Measurements from ENCODE around the gene RYR1.

RYR1 gene

GRCh38 chr19:38537071-38537936 lies 103.8 kb downstream of the RYR1 start (continued):
- TF ChIP-seq MEIS1 (CRISPR knock-in tag; IDR thresholded peaks at IDR 0.05; ENCODE audit: borderline replicate concordance) (no peak), SP2 (tag by site-specific recombination; IDR thresholded peaks at IDR 0.05) (peak; percentile 39), BCL11A (tag by site-specific recombination; IDR thresholded peaks at IDR 0.05; ENCODE audit: low read depth) (no peak)

- Histone ChIP-seq H3K4me3 (ENCODE audit: low read depth, low read length) (no peak overlapping the region), H3K9me3 (ENCODE audit: control insufficient read depth, insufficient read depth, low read depth, low read length) (no peaks in the 10 kb centered on the region), H3K4me1 (ENCODE audit: control insufficient read depth, insufficient read depth, low read length) (0 out of 2 replicates have a peak, but pooled peaks cover 5% of the 10 kb centered on the region), H3K27ac (ENCODE audit: extremely low read depth, low read depth, low read length) (no peak overlapping the region), H3K36me3 (ENCODE audit: control insufficient read depth in 2 of 2, insufficient read depth in 1 of 2, low read length in 2 of 2) (no peaks in the 10 kb centered on the region)
- ChIA-PET POLR2A (no interaction called here), CTCF (interaction anchor here (1.3 to 10.0 kb wide), 2 partner anchors 24 to 99 kb away, joined by 4 to 40 read pairs; no protein-coding TSS in a partner anchor)
- 0 out of 2 replicates have a peak, but pooled peaks have one; percentile 20 for TF ChIP-seq ZNF658 (tag by site-specific recombination; IDR thresholded peaks at IDR 0.05)
- TF ChIP-seq ZNF10 (tag by site-specific recombination; IDR thresholded peaks at IDR 0.05): no peak
Measured at GRCh38 chr19:38538386-38538785, 104.9 kb downstream of the RYR1 start.

GRCh38 chr19:38538793-38539528 lies 105.5 kb downstream of the RYR1 start:
- Histone ChIP-seq H3K9me3 (ENCODE audit: control insufficient read depth, insufficient read depth, low read depth, low read length) (no peaks in the 10 kb centered on the region), H3K36me3 (ENCODE audit: control insufficient read depth in 2 of 2, insufficient read depth in 1 of 2, low read length in 2 of 2) (no peaks in the 10 kb centered on the region), H3K4me3 (ENCODE audit: low read depth, low read length) (no peak overlapping the region), H3K4me1 (ENCODE audit: control insufficient read depth, insufficient read depth, low read length) (0 out of 2 replicates have a peak, but pooled peaks cover 5% of the 10 kb centered on the region), H3K27ac (ENCODE audit: extremely low read depth, low read depth, low read length) (no peak overlapping the region)
- ChIA-PET POLR2A (no interaction called here), CTCF (interaction anchor here (0.7 to 10.0 kb wide), 4 partner anchors 24 to 363 kb away, joined by 3 to 40 read pairs (median 4); no protein-coding TSS in a partner anchor)
- 0 out of 2 replicates have a peak, but pooled peaks have one; percentile 28 for TF ChIP-seq ZNF362 (tag by site-specific recombination; IDR thresholded peaks at IDR 0.05)
- no peak for TF ChIP-seq ZNF26 (tag by site-specific recombination; IDR thresholded peaks at IDR 0.05)

- TF ChIP-seq ZNF221 (tag by site-specific recombination; IDR thresholded peaks at IDR 0.05; ENCODE audit: borderline replicate concordance) (no peak), ZNF664 (tag by site-specific recombination; IDR thresholded peaks at IDR 0.05) (peak; percentile 95)
- ChIA-PET POLR2A (no interaction called here), CTCF (interaction anchor here (0.7 to 1.0 kb wide), 3 partner anchors 302 to 635 kb away, joined by 3 to 5 read pairs (median 3); no protein-coding TSS in a partner anchor)
- peaks cover 9% of the 10 kb centered on the region for H3K4me1 ChIP-seq (ENCODE audit: control insufficient read depth, insufficient read depth, low read length)
- H3K36me3 ChIP-seq (ENCODE audit: control insufficient read depth in 2 of 2, insufficient read depth in 1 of 2, low read length in 2 of 2): no peaks in the 10 kb centered on the region
- H3K27ac ChIP-seq (ENCODE audit: extremely low read depth, low read depth, low read length): no peak overlapping the region
- H3K4me3 ChIP-seq (ENCODE audit: low read depth, low read length): no peak overlapping the region
- H3K9me3 ChIP-seq (ENCODE audit: control insufficient read depth, insufficient read depth, low read depth, low read length): no peaks in the 10 kb centered on the region
Measured at GRCh38 chr19:38539751-38540150, 106.3 kb downstream of the RYR1 start.

GRCh38 chr19:38542040-38542439 lies 108.5 kb downstream of the RYR1 start:
- CTCF ChIA-PET: interaction anchor here (0.6 to 4.6 kb wide), 3 partner anchors 28 to 207 kb away, joined by 4 to 95 read pairs (median 5); no protein-coding TSS in a partner anchor
- H3K9me3 ChIP-seq (ENCODE audit: control insufficient read depth, insufficient read depth, low read depth, low read length): no peaks in the 10 kb centered on the region
- H3K4me1 ChIP-seq (ENCODE audit: control insufficient read depth, insufficient read depth, low read length): peaks cover 14% of the 10 kb centered on the region
- POLR2A ChIA-PET: interaction anchor here (0.6 kb wide), 2 partner anchors 77 to 184 kb away, joined by 4 read pairs; partner anchors contain the start of gene EIF3K
- TF ChIP-seq ZNF664 (tag by site-specific recombination; IDR thresholded peaks at IDR 0.05) (peak; percentile 97), ZNF561 (tag by site-specific recombination; IDR thresholded peaks at IDR 0.05; ENCODE audit: borderline replicate concordance) (no peak)
- H3K4me3 ChIP-seq (ENCODE audit: low read depth, low read length): no peak overlapping the region
- H3K36me3 ChIP-seq (ENCODE audit: control insufficient read depth in 2 of 2, insufficient read depth in 1 of 2, low read length in 2 of 2): no peaks in the 10 kb centered on the region
- H3K27ac ChIP-seq (ENCODE audit: extremely low read depth, low read depth, low read length): no peak overlapping the region

Data from HEK293 (cell line).